H1 (cell line): ENCODE measurements around the gene PDK3. TPM values are rescaled to one million over a fixed set of nuclear protein-coding genes. Genes with fewer than 3 reads are reported as not detected.

Experiments
- CTCF ChIA-PET: fragments of 300-600 bp; sonication (Branson Sonifier 250); formaldehyde crosslinking; loops from one replicate; lab custom pipeline; 2021; ENCODE audit not compliant: partially characterized antibody; lab: Charles Lee
- POLR2A ChIA-PET: fragments of 300-600 bp; sonication (Branson Sonifier 250); formaldehyde crosslinking; loops from one replicate; lab custom pipeline; 2021; ENCODE audit warnings: inconsistent platforms; ENCODE audit not compliant: partially characterized antibody; lab: Charles Lee
- DNase-seq, 2 experiments: peaks; one replicate each; pipeline versions ENCODE4 v3.0.0 to v3.0.0-alpha.2; 2010 to 2022; ENCODE audit warnings: low spot score in 2 of 2, low read depth in 1 of 2, mixed read lengths in 1 of 2
- FAIRE-seq: peaks from 2 replicates; lab custom pipeline; 2011; peaks lifted over from hg19 to GRCh38; lab: Jason Lieb, UNC
- H2AFZ ChIP-seq: 2 replicates; pipeline ENCODE4 v1.8.1; 2012; ENCODE audit warnings: low read length, inconsistent platforms
- H2AK5ac ChIP-seq: 2 replicates; pipeline ENCODE4 v1.6.1; 2013; ENCODE audit warnings: low read depth, low read length
- H2BK120ac ChIP-seq: replicated peaks from 2 replicates; pipeline ENCODE3; 2013; ENCODE audit warnings: low read depth, low read length, inconsistent platforms
- H2BK12ac ChIP-seq: 2 replicates; pipeline ENCODE4 v1.6.1; 2013; ENCODE audit warnings: low read depth, low read length
- H2BK15ac ChIP-seq: 2 replicates; pipeline ENCODE4 v1.6.1; 2013; ENCODE audit warnings: low read length
- H2BK20ac ChIP-seq: 2 replicates; pipeline ENCODE4 v1.6.1; 2013; ENCODE audit warnings: low read length
- H2BK5ac ChIP-seq: 2 replicates; pipeline ENCODE4 v1.6.1; 2013; ENCODE audit warnings: low read depth, low read length
- H3K14ac ChIP-seq: 2 replicates; pipeline ENCODE4 v1.6.1; 2013; ENCODE audit warnings: inconsistent platforms; ENCODE audit not compliant: insufficient read length
- H3K18ac ChIP-seq: 2 replicates; pipeline ENCODE4 v1.6.1; 2013; ENCODE audit warnings: low read length; ENCODE audit errors: extremely low read depth
- H3K23ac ChIP-seq: 2 replicates; pipeline ENCODE4 v1.6.1; 2013; ENCODE audit warnings: inconsistent platforms; ENCODE audit not compliant: insufficient read length
- H3K23me2 ChIP-seq: 2 replicates; pipeline ENCODE4 v1.6.1; 2013; ENCODE audit warnings: low read depth, low read length
- H3K27ac ChIP-seq: 2 replicates; pipeline ENCODE4 v1.6.1; 2011; ENCODE audit warnings: low read depth, low read length, inconsistent platforms
- H3K27me3 ChIP-seq, 4 experiments: replicated peaks in 1 of 4; 1 replicate in 1 of 4; 2 replicates in 3 of 4; pipeline versions ENCODE4 v1.6.1 to v1.8.1; 2011 to 2013; ENCODE audit warnings: low read length in 3 of 4, mild to moderate bottlenecking in 3 of 4, inconsistent platforms in 2 of 4, mixed read lengths in 2 of 4, moderate library complexity in 1 of 4; ENCODE audit not compliant: control insufficient read depth in 3 of 4, insufficient read depth in 3 of 4; ENCODE audit errors: extremely low read depth in 1 of 4
- H3K36me3 ChIP-seq, 4 experiments: 2 replicates each; pipeline versions ENCODE4 v1.6.1 to v1.8.1; 2011 to 2013; ENCODE audit warnings: mild to moderate bottlenecking in 4 of 4, low read length in 3 of 4, moderate library complexity in 2 of 4, control low read depth in 1 of 4, inconsistent platforms in 1 of 4; ENCODE audit not compliant: insufficient read depth in 4 of 4, control insufficient read depth in 2 of 4
- H3K4ac ChIP-seq: replicated peaks from 2 replicates; pipeline ENCODE3; 2013; ENCODE audit warnings: low read length, low read depth, mixed read lengths, inconsistent platforms; ENCODE audit not compliant: insufficient read length
- H3K4me1 ChIP-seq, 4 experiments: replicated peaks in 1 of 4; 1 replicate in 1 of 4; 2 replicates in 3 of 4; pipeline versions ENCODE4 v1.6.1 to v1.8.1; 2011 to 2013; ENCODE audit warnings: low read length in 3 of 4, inconsistent platforms in 2 of 4, mixed read lengths in 1 of 4; ENCODE audit not compliant: insufficient read depth in 4 of 4, control insufficient read depth in 3 of 4
- H3K4me2 ChIP-seq, 2 experiments: 2 replicates each; pipeline versions ENCODE4 v1.6.1 to v1.8.1; 2011 to 2013; ENCODE audit warnings: low read depth in 2 of 2, low read length in 2 of 2, control low read depth in 1 of 2, inconsistent platforms in 1 of 2, mild to moderate bottlenecking in 1 of 2; ENCODE audit not compliant: insufficient read depth in 1 of 2
- H3K4me3 ChIP-seq, 4 experiments: fragments of 200-600, 300-600 bp in 1 of 4; sonication (generic), shearing (Covaris generic), sonication (Bioruptor Twin) in 1 of 4; 2 replicates each; pipeline versions ENCODE4 v1.5.1 to v1.8.1; 2011 to 2016; ENCODE audit warnings: low read length in 4 of 4, low read depth in 3 of 4, control low read depth in 2 of 4, inconsistent platforms in 2 of 4, mild to moderate bottlenecking in 2 of 4, mixed read lengths in 1 of 4, moderate library complexity in 1 of 4; ENCODE audit not compliant: insufficient read depth in 2 of 4; ENCODE audit errors: extremely low read depth in 1 of 4
- H3K56ac ChIP-seq: replicated peaks from 2 replicates; pipeline ENCODE3; 2013; ENCODE audit warnings: low read depth, mild to moderate bottlenecking, mixed read lengths, low read length, inconsistent platforms; ENCODE audit not compliant: insufficient read length
- H3K79me1 ChIP-seq: 2 replicates; pipeline ENCODE4 v1.6.1; 2013; ENCODE audit warnings: low read depth, low read length, control low read depth
- H3K79me2 ChIP-seq, 2 experiments: 2 replicates each; pipeline versions ENCODE4 v1.6.1 to v1.8.1; 2012 to 2013; ENCODE audit warnings: low read length in 2 of 2, mild to moderate bottlenecking in 2 of 2, inconsistent platforms in 1 of 2; ENCODE audit not compliant: insufficient read depth in 2 of 2, control insufficient read depth in 1 of 2
- H3K9ac ChIP-seq, 4 experiments: replicated peaks in 1 of 4; 1 replicate in 1 of 4; 2 replicates in 3 of 4; pipeline versions ENCODE4 v1.6.1 to v1.8.1; 2011 to 2013; ENCODE audit warnings: low read depth in 3 of 4, low read length in 3 of 4, control low read depth in 2 of 4, mild to moderate bottlenecking in 2 of 4, moderate library complexity in 2 of 4, inconsistent platforms in 1 of 4; ENCODE audit errors: extremely low read depth in 1 of 4
- H3K9me3 ChIP-seq, 2 experiments: 2 replicates each; pipeline versions ENCODE4 v1.6.1 to v1.8.1; 2012 to 2013; ENCODE audit warnings: mild to moderate bottlenecking in 2 of 2, moderate library complexity in 2 of 2, control low read depth in 1 of 2, inconsistent platforms in 1 of 2, low read depth in 1 of 2, low read length in 1 of 2, mixed read lengths in 1 of 2; ENCODE audit not compliant: insufficient read depth in 2 of 2
- H4K20me1 ChIP-seq, 2 experiments: replicated peaks in 1 of 2; 2 replicates each; pipeline versions ENCODE3 to v1.8.1; 2011 to 2013; ENCODE audit warnings: inconsistent platforms in 2 of 2, low read length in 2 of 2, mild to moderate bottlenecking in 1 of 2; ENCODE audit not compliant: insufficient read depth in 2 of 2, control insufficient read depth in 1 of 2
- H4K5ac ChIP-seq: 2 replicates; pipeline ENCODE4 v1.6.1; 2013; ENCODE audit warnings: low read length, low read depth, mixed read lengths, inconsistent platforms; ENCODE audit not compliant: insufficient read length
- H4K8ac ChIP-seq: 2 replicates; pipeline ENCODE4 v1.8.0; 2013; ENCODE audit warnings: mild to moderate bottlenecking, moderate library complexity, low read length, inconsistent platforms; ENCODE audit not compliant: insufficient read depth; ENCODE audit errors: extremely low read depth
- H4K91ac ChIP-seq: replicated peaks from 2 replicates; pipeline ENCODE3; 2013; ENCODE audit warnings: low read length, mixed read lengths, inconsistent platforms; ENCODE audit not compliant: insufficient read length
- CHD2 ChIP-seq: IDR thresholded peaks from 2 replicates; pipeline ENCODE4 v1.6.1; 2012; ENCODE audit warnings: low read length, improper control_type of control experiment
- CREB1 ChIP-seq: IDR thresholded peaks from 2 replicates; pipeline ENCODE4 v1.6.1; 2012; ENCODE audit warnings: inconsistent platforms
- EZH2 ChIP-seq: fragments of 200-600 bp; sonication (generic); IDR thresholded peaks from 2 replicates; pipeline ENCODE4 v1.7.1; 2012; ENCODE audit warnings: low read depth, mild to moderate bottlenecking, moderate library complexity, low read length, inconsistent platforms; ENCODE audit not compliant: severe bottlenecking
- JUN ChIP-seq: IDR thresholded peaks from 2 replicates; pipeline ENCODE4 v1.6.1; 2011; ENCODE audit warnings: low read depth, mild to moderate bottlenecking, improper control_type of control experiment, low read length
- NANOG ChIP-seq: IDR thresholded peaks from 2 replicates; pipeline ENCODE4 v1.6.1; 2011; ENCODE audit warnings: low read length, low read depth, mild to moderate bottlenecking, inconsistent platforms; ENCODE audit not compliant: insufficient read depth, poor library complexity, severe bottlenecking
- RFX5 ChIP-seq: IDR thresholded peaks from 2 replicates; pipeline ENCODE4 v1.6.1; 2011; ENCODE audit warnings: low read depth, low read length, improper control_type of control experiment, borderline replicate concordance
- RNF2 ChIP-seq: fragments of 200-900, 300-1000 bp; sonication (generic); IDR thresholded peaks from 2 replicates; pipeline ENCODE4 v1.7.1; 2016; ENCODE audit warnings: borderline replicate concordance, low read depth, mild to moderate bottlenecking, antibody characterized with exemption, low read length; ENCODE audit not compliant: poor library complexity, severe bottlenecking; ENCODE audit errors: missing control alignments
- SIRT6 ChIP-seq: IDR thresholded peaks from one replicate; pipeline ENCODE4 v1.7.1; 2012; ENCODE audit warnings: low read length, inconsistent platforms
- SUZ12 ChIP-seq: fragments of 200-600 bp; sonication (generic); IDR thresholded peaks from 2 replicates; pipeline ENCODE4 v1.6.1; 2012; ENCODE audit warnings: mild to moderate bottlenecking, inconsistent platforms, low read length, moderate library complexity, mixed read lengths
- ZNF274 ChIP-seq: IDR thresholded peaks from 2 replicates; pipeline ENCODE4 v1.7.0; 2012; ENCODE audit warnings: low read length, borderline replicate concordance; ENCODE audit errors: extremely low read depth
- WGBS, 2 experiments: shearing (Covaris generic) in 1 of 2; methylation state at CpG; one replicate each; pipeline versions ENCODE4 v1.1.6 to v1.1.7; 2013 to 2015; ENCODE audit warnings: low lambda C conversion rate in 2 of 2, mixed read lengths in 2 of 2, inconsistent platforms in 1 of 2, low coverage in 1 of 2, missing lambda C conversion rate in 1 of 2; ENCODE audit not compliant: insufficient replicate concordance in 2 of 2, insufficient coverage in 1 of 2, insufficient read length in 1 of 2; ENCODE audit errors: extremely low coverage in 1 of 2, missing lambda C conversion rate in 1 of 2; 5-methylcytosine and 5-hydroxymethylcytosine counted together
- polyA plus RNA-seq, 7 experiments: library from polyadenylated mRNA; depleted of rRNA in 3 of 7; stranded (reverse) in 5 of 7; unstranded in 2 of 7; fragments of >200 nt in 5 of 7; fragments of 200-250 nt in 2 of 7; gene quantifications; 1 replicate in 5 of 7; 2 replicates in 1 of 7; 4 replicates in 1 of 7; pipeline versions ENCODE4 v1.2.1 to v1.2.3, GENCODE V29; 2011 to 2013; ENCODE audit warnings: missing spikeins in 2 of 7, mixed read lengths in 2 of 7
- total RNA-seq: library from RNA; stranded (reverse); fragmentation: NEBNext Ultra II Directional; extraction: Animal tissue kit (Norgen Biotek cat#: 25700); gene quantifications from 2 replicates; pipeline ENCODE4 v1.2.1, GENCODE V29; 2021
- TF ChIP-seq, protein P1 (sequence below): IDR thresholded peaks from 2 replicates; pipeline ENCODE4 v1.6.1; 2011; ENCODE audit warnings: low read depth, mild to moderate bottlenecking, low read length; ENCODE audit not compliant: insufficient read depth

PDK3 gene
- total and polyA plus RNA-seq, 2 of the 8 experiments (the other 6 are each of a cell fraction or from before 2014, with no cell fraction given): 22.5 to 25.5 TPM

DNA sequence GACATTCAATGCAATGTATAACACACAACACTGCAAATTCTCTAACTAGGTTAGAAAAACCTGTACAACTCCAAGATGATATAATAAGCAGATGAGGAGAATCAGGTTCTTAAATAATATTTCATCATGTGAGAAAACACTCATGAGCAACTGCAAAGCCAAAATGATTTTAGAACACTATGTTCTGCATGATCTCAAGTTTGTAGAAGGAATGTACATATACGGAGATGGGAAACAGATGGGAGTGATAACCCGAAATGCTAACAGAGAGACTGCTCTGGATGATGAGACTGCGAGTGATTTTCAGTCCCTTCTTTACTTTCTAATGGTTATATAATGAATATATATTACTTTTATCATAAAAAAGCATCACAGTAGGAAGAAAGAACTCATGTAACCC is 101.2 kb downstream of the PDK3 start:
- Histone ChIP-seq H3K9ac (no peak overlapping the region), H3K79me1 (no peaks in the 10 kb centered on the region), H3K23ac (no peak overlapping the region), H2AFZ (no peak overlapping the region), H3K18ac (no peak overlapping the region), H3K23me2 (no peaks in the 10 kb centered on the region), H3K4me2 (no peak overlapping the region), H3K4me1 (no peaks in the 10 kb centered on the region), H3K36me3 (no peaks in the 10 kb centered on the region), H2BK120ac (no peak overlapping the region), H4K8ac (no peak overlapping the region), H2BK5ac (no peak overlapping the region), H3K56ac (no peak overlapping the region), H3K27ac (no peak overlapping the region), H4K5ac (no peak overlapping the region), H3K27me3 (no peaks in the 10 kb centered on the region), H4K20me1 (no peaks in the 10 kb centered on the region), H3K4me3 (no peak overlapping the region), H3K4ac (no peak overlapping the region), H3K79me2 (no peaks in the 10 kb centered on the region), H4K91ac (no peak overlapping the region), H2BK20ac (no peak overlapping the region), H2AK5ac (no peak overlapping the region), H2BK12ac (no peak overlapping the region), H3K14ac (no peak overlapping the region), H3K9me3 (no peaks in the 10 kb centered on the region), H2BK15ac (no peak overlapping the region)
- no peak for FAIRE-seq
- ChIA-PET POLR2A (no interaction called here), CTCF (no interaction called here)
- no peak for TF ChIP-seq SIRT6
- no peak for TF ChIP-seq CREB1
- TF ChIP-seq JUN: no peak
- no peak for TF ChIP-seq CHD2
- TF ChIP-seq NANOG: no peak
- TF ChIP-seq SUZ12: no peak
- no peak for TF ChIP-seq RNF2
- TF ChIP-seq, protein P1, sequence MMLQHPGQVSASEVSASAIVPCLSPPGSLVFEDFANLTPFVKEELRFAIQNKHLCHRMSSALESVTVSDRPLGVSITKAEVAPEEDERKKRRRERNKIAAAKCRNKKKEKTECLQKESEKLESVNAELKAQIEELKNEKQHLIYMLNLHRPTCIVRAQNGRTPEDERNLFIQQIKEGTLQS: no peak
- no peak for TF ChIP-seq RFX5
- no peak for TF ChIP-seq EZH2
- TF ChIP-seq ZNF274: no peak
- 93% methylated on average over 3 of the region's 3 CpGs; no CpG with 5 or more reads in 1 of the 2 experiments for WGBS, 2 experiments
- no peak for DNase-seq
